ENCODE data around the gene TREH.

DNA sequence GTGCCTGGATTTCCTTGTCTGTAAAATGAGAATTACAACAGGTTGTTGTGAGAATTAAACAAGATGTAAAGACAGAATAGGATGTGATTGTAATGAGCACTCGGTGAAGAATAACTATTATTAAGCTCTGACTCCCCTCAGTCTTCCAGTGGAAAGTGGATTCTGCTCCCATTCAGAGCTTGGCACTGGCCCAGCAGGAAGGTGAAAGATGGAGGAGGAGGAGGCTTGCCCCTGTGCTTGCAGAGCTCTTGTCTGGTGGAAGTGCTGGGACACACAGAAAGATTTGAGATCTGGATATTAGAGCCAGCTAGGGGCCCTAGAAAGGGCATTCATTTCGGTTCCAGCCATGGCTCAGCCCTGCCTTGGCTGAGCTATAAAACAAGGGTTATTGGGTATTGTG is 43.8 kb downstream of the TREH start:
- no peak for TF ChIP-seq POLR2A (IDR thresholded peaks at IDR 0.05)
- no peak for TF ChIP-seq CTCF (IDR thresholded peaks at IDR 0.05)
